T-cell (primary cell): ENCODE measurements around the gene CHCHD10. TPM values are rescaled to one million over a fixed set of nuclear protein-coding genes. Genes with fewer than 3 reads are reported as not detected.

Source experiments
- ATAC-seq, 4 experiments: fragments of 200-7000 bp in 3 of 4; fragments of 150-1000 bp in 1 of 4; cut with Tn5 transposase; replicated peaks in 1 of 4; 1 replicate in 3 of 4; 2 replicates in 1 of 4; pipeline ENCODE4 v1.10.0; 2021; ENCODE audit warnings: moderate library complexity in 3 of 4, mild to moderate bottlenecking in 2 of 4, moderate number of reproducible peaks in 1 of 4
- CTCF ChIA-PET, 2 donors: fragments of 300-600 bp; sonication (Branson Sonifier 250); formaldehyde crosslinking; loops; one replicate each; lab custom pipeline; 2022; ENCODE audit warnings: antibody characterized with exemption in 2 of 2; lab: Charles Lee
- POLR2A ChIA-PET, 2 donors: fragments of 300-600 bp; sonication (Branson Sonifier 250); formaldehyde crosslinking; loops; one replicate each; lab custom pipeline; 2022; ENCODE audit warnings: antibody characterized with exemption in 2 of 2; lab: Charles Lee
- DNase-seq, 35 experiments: peaks; one replicate each; pipeline versions ENCODE4 v3.0.0 to v3.0.0-alpha.2; 2013 to 2023
- H3K27ac ChIP-seq: one replicate; pipeline ENCODE4 v1.5.1; 2013; ENCODE audit warnings: low read length
- H3K27me3 ChIP-seq, 2 experiments: replicated peaks in 1 of 2; 1 replicate in 1 of 2; 2 replicates in 1 of 2; pipeline versions ENCODE4 v1.6.1 to v1.7.0; 2013; ENCODE audit warnings: low read length in 1 of 2, mixed read lengths in 1 of 2; ENCODE audit not compliant: control insufficient read depth in 2 of 2, insufficient read depth in 2 of 2; ENCODE audit errors: extremely low read depth in 1 of 2
- H3K36me3 ChIP-seq, 2 donors: 1 replicate in 1 of 2; 2 replicates in 1 of 2; pipeline versions ENCODE4 v1.6.1 to v1.7.0; 2013; ENCODE audit warnings: low read length in 1 of 2; ENCODE audit not compliant: control insufficient read depth in 2 of 2, insufficient read depth in 1 of 2; ENCODE audit errors: extremely low read depth in 1 of 2
- H3K4me1 ChIP-seq, 2 experiments: 1 replicate in 1 of 2; 2 replicates in 1 of 2; pipeline versions ENCODE4 v1.6.1 to v1.7.0; 2013; ENCODE audit warnings: low read length in 2 of 2, mixed read lengths in 1 of 2; ENCODE audit not compliant: insufficient read depth in 2 of 2, control insufficient read depth in 1 of 2; ENCODE audit errors: extremely low read depth in 1 of 2
- H3K4me3 ChIP-seq, 2 donors: 1 replicate in 1 of 2; 2 replicates in 1 of 2; pipeline versions ENCODE4 v1.5.1 to v1.7.0; 2013; ENCODE audit warnings: mild to moderate bottlenecking in 2 of 2, low read length in 1 of 2, moderate library complexity in 1 of 2; ENCODE audit not compliant: control insufficient read depth in 1 of 2; ENCODE audit errors: extremely low read depth in 1 of 2
- H3K9me3 ChIP-seq: 2 replicates; pipeline ENCODE4 v1.7.0; 2013
- H3K27ac Mint-ChIP-seq, 2 donors: one replicate each; pipeline ENCODE4 v1.8.0; 2020 to 2021; ENCODE audit warnings: mild to moderate bottlenecking in 2 of 2, mixed read lengths in 2 of 2
- H3K27me3 Mint-ChIP-seq, 2 donors: one replicate each; pipeline ENCODE4 v1.8.0; 2021 to 2022; ENCODE audit warnings: mixed read lengths in 2 of 2
- H3K36me3 Mint-ChIP-seq: one replicate; pipeline ENCODE4 v1.8.0; 2021; ENCODE audit warnings: mixed read lengths
- H3K4me1 Mint-ChIP-seq, 3 donors: one replicate each; pipeline ENCODE4 v1.8.0; 2020 to 2022; ENCODE audit warnings: mixed read lengths in 3 of 3, mild to moderate bottlenecking in 1 of 3
- H3K4me3 Mint-ChIP-seq, 3 donors: one replicate each; pipeline ENCODE4 v1.8.0; 2020 to 2022; ENCODE audit warnings: mild to moderate bottlenecking in 3 of 3, mixed read lengths in 3 of 3, moderate library complexity in 3 of 3
- H3K9me3 Mint-ChIP-seq, 3 donors: one replicate each; pipeline ENCODE4 v1.8.0; 2020 to 2022; ENCODE audit warnings: mixed read lengths in 3 of 3
- whole genome bisulfite sequencing: methylation state at CpG from one replicate; pipeline ENCODE4 v1.1.5; 2013; ENCODE audit warnings: missing lambda C conversion rate; ENCODE audit not compliant: insufficient coverage; 5-methylcytosine and 5-hydroxymethylcytosine counted together
- total RNA-seq, 35 experiments: library from RNA in 6 of 35; stranded (reverse) in 6 of 35; fragments of 120-200 nt in 1 of 35; gene quantifications; one replicate each; pipeline versions ENCODE4 v1.2.1 to v1.2.4 and lab custom pipeline; 2013 to 2026

The CHCHD10 gene
- total RNA-seq, 5 donors from 2014 or later (not counting 1 experiment from before 2014, with no cell fraction given), result 26.1 to 66.3 (median 63.2) TPM

- peaks cover 3 to 36% of the 10 kb centered on the region in 2 experiments for H3K4me1 ChIP-seq
- no peaks in the 10 kb centered on the region for H3K27me3 ChIP-seq
- no peak for ATAC-seq
- H3K9me3 Mint-ChIP-seq, result no peaks in the 10 kb centered on the region
- no peak for DNase-seq
- H3K36me3 ChIP-seq, result peaks cover 3 to 58% of the 10 kb centered on the region in 2 donors
- ChIA-PET POLR2A (no interaction called here), CTCF (no interaction called here)
- peaks cover 33% of the 10 kb centered on the region for H3K36me3 Mint-ChIP-seq
- WGBS, result 95% methylated on average over 5 of the region's 8 CpGs
- H3K4me1 Mint-ChIP-seq, result peaks cover 25 to 34% (median 30%) of the 10 kb centered on the region in 3 donors
- H3K27ac Mint-ChIP-seq, result no peak overlapping the region
- H3K9me3 ChIP-seq, result no peaks in the 10 kb centered on the region
- H3K4me3 ChIP-seq, result no peak overlapping the region
- no peak overlapping the region for H3K4me3 Mint-ChIP-seq
- H3K27ac ChIP-seq, result no peak overlapping the region
- no peaks in the 10 kb centered on the region for H3K27me3 Mint-ChIP-seq
Measured at GRCh38 chr22:23793326-23793725, 25.6 kb upstream of the CHCHD10 start.

- peaks cover 10 to 47% of the 10 kb centered on the region in 2 experiments for H3K4me1 ChIP-seq
- no peaks in the 10 kb centered on the region for H3K27me3 Mint-ChIP-seq
- H3K27ac Mint-ChIP-seq, result peak overlapping the region in 1 of 2 donors; percentile 42
- H3K36me3 ChIP-seq, result peaks cover 3 to 51% of the 10 kb centered on the region in 2 donors
- no peak overlapping the region for H3K4me3 ChIP-seq
- ATAC-seq (no peak), DNase-seq (no peak)
- CTCF ChIA-PET, result no interaction called here
- H3K4me1 Mint-ChIP-seq, result peaks cover 34 to 41% (median 40%) of the 10 kb centered on the region in 3 donors
- 88% methylated on average over 21 of the region's 25 CpGs for WGBS
- H3K27me3 ChIP-seq, result no peaks in the 10 kb centered on the region
- H3K27ac ChIP-seq, result no peak overlapping the region
- no peaks in the 10 kb centered on the region for H3K9me3 ChIP-seq
- no peaks in the 10 kb centered on the region for H3K9me3 Mint-ChIP-seq
- no peak overlapping the region for H3K4me3 Mint-ChIP-seq
- POLR2A ChIA-PET, result interaction anchor here in 1 of 2 donors (0.6 kb wide), 2 partner anchors 22 to 248 kb away, joined by 3 read pairs; no protein-coding TSS in a partner anchor
- H3K36me3 Mint-ChIP-seq, result peaks cover 28% of the 10 kb centered on the region
Measured at GRCh38 chr22:23791738-23792645, 24.2 kb upstream of the CHCHD10 start.

GRCh38 chr22:23790819-23791737, 23.3 kb upstream of the CHCHD10 start:
- H3K4me3 Mint-ChIP-seq, result no peak overlapping the region
- Histone ChIP-seq H3K4me1 (peaks cover 15 to 53% of the 10 kb centered on the region in 2 experiments), H3K9me3 (no peaks in the 10 kb centered on the region), H3K27me3 (no peaks in the 10 kb centered on the region), H3K36me3 (peaks cover 3 to 44% of the 10 kb centered on the region in 2 donors), H3K4me3 (no peak overlapping the region), H3K27ac (no peak overlapping the region)
- H3K4me1 Mint-ChIP-seq, result peaks cover 41 to 48% (median 46%) of the 10 kb centered on the region in 3 donors
- no peaks in the 10 kb centered on the region for H3K9me3 Mint-ChIP-seq
- ChIA-PET CTCF (no interaction called here), POLR2A (no interaction called here)
- ATAC-seq, result no peak
- 92% methylated on average over 2 of the region's 11 CpGs for WGBS
- no peak for DNase-seq
- no peaks in the 10 kb centered on the region for H3K27me3 Mint-ChIP-seq
- no peak overlapping the region for H3K27ac Mint-ChIP-seq
- peaks cover 21% of the 10 kb centered on the region for H3K36me3 Mint-ChIP-seq

GRCh38 chr22:23789638-23790037, 21.9 kb upstream of the CHCHD10 start:
- Histone ChIP-seq H3K27ac (no peak overlapping the region), H3K4me3 (no peak overlapping the region), H3K9me3 (no peaks in the 10 kb centered on the region), H3K27me3 (no peaks in the 10 kb centered on the region), H3K36me3 (peaks cover 3 to 34% of the 10 kb centered on the region in 2 donors), H3K4me1 (peaks cover 16 to 59% of the 10 kb centered on the region in 2 experiments)
- peaks cover 42 to 50% (median 49%) of the 10 kb centered on the region in 3 donors for H3K4me1 Mint-ChIP-seq
- H3K27me3 Mint-ChIP-seq, result no peaks in the 10 kb centered on the region
- no peaks in the 10 kb centered on the region for H3K9me3 Mint-ChIP-seq
- DNase-seq, result no peak
- 92% methylated on average over 2 of the region's 4 CpGs for WGBS
- no peak overlapping the region for H3K27ac Mint-ChIP-seq
- H3K36me3 Mint-ChIP-seq, result peaks cover 19% of the 10 kb centered on the region
- ATAC-seq, result no peak
- ChIA-PET POLR2A (no interaction called here), CTCF (no interaction called here)
- H3K4me3 Mint-ChIP-seq, result peak overlapping the region in 1 of 3 donors; percentile 82

GRCh38 chr22:23789121-23789520, 21.3 kb upstream of the CHCHD10 start:
- Histone ChIP-seq H3K36me3 (peaks cover 3 to 31% of the 10 kb centered on the region in 2 donors), H3K4me1 (peaks cover 18 to 64% of the 10 kb centered on the region in 2 experiments), H3K4me3 (no peak overlapping the region), H3K9me3 (no peaks in the 10 kb centered on the region), H3K27me3 (no peaks in the 10 kb centered on the region), H3K27ac (no peak overlapping the region)
- Mint-ChIP-seq H3K36me3 (peaks cover 19% of the 10 kb centered on the region), H3K27ac (no peak overlapping the region), H3K9me3 (no peaks in the 10 kb centered on the region), H3K4me1 (peaks cover 47 to 55% (median 53%) of the 10 kb centered on the region in 3 donors), H3K4me3 (peak overlapping the region; percentile 21 to 82 (median 41)), H3K27me3 (no peaks in the 10 kb centered on the region)
- 86% methylated on average over 1 of the region's 4 CpGs for WGBS
- no peak for ATAC-seq
- ChIA-PET CTCF (interaction anchor here in 1 of 2 donors (0.7 kb wide), 1 partner anchor 106 kb away, joined by 3 read pairs; no protein-coding TSS in a partner anchor), POLR2A (interaction anchor here in 1 of 2 donors (0.6 kb wide), 1 partner anchor 19 kb away, joined by 3 read pairs; no protein-coding TSS in a partner anchor)
- DNase-seq, result no peak

- Histone ChIP-seq H3K27me3 (no peaks in the 10 kb centered on the region), H3K4me3 (peak overlapping the region; percentile 80 to 87), H3K36me3 (peaks cover 1 to 20% of the 10 kb centered on the region in 2 donors), H3K9me3 (no peaks in the 10 kb centered on the region), H3K27ac (peak overlapping the region; percentile 56), H3K4me1 (peaks cover 18 to 71% of the 10 kb centered on the region in 2 experiments)
- Mint-ChIP-seq H3K4me1 (peaks cover 45 to 52% (median 51%) of the 10 kb centered on the region in 3 donors), H3K27ac (peak overlapping the region; percentile 88 to 90), H3K36me3 (peaks cover 13% of the 10 kb centered on the region), H3K9me3 (no peaks in the 10 kb centered on the region), H3K27me3 (no peaks in the 10 kb centered on the region), H3K4me3 (peak overlapping the region; percentile 82 to 87 (median 86))
- ChIA-PET CTCF (interaction anchor here in 1 of 2 donors (1.0 kb wide), 1 partner anchor 223 kb away, joined by 3 read pairs; the partner anchor contains the start of gene CABIN1), POLR2A (no interaction called here)
- no CpG with 5 or more reads among the region's 3 CpGs for WGBS
- no peak for ATAC-seq
- no peak for DNase-seq
Measured at GRCh38 chr22:23787910-23788309, 20.1 kb upstream of the CHCHD10 start.
